ENCODE results near the gene RPS6KA3. TPM values are rescaled to one million over a fixed set of nuclear protein-coding genes. Genes with fewer than 3 reads are reported as not detected.

Gene RPS6KA3
- total RNA-seq, 1 donor from 2014 or later, result 40.5 TPM

GRCh38 chrX:20217906-20218305 lies 48.8 kb downstream of the RPS6KA3 start:
- H3K4me1 Mint-ChIP-seq, result peaks cover 16% of the 10 kb centered on the region

GRCh38 chrX:20217271-20217670 lies 49.4 kb downstream of the RPS6KA3 start:
- ATAC-seq (ENCODE audit: low read depth) (no peak), DNase-seq (no peak)
- intact Hi-C loops (cut with micrococcal nuclease), result no loop called here
- H3K4me1 Mint-ChIP-seq, result peaks cover 18% of the 10 kb centered on the region
- no peaks in the 10 kb centered on the region for H3K9me3 Mint-ChIP-seq
- POLR2A ChIA-PET, result no interaction called here
- TF ChIP-seq CTCF (IDR thresholded peaks at IDR 0.05), result no peak
- H3K27ac Mint-ChIP-seq, result no peak overlapping the region
- H3K36me3 Mint-ChIP-seq (ENCODE audit: low read depth), result peaks cover 13% of the 10 kb centered on the region
- no peaks in the 10 kb centered on the region for H3K27me3 Mint-ChIP-seq
- CTCF ChIA-PET, result no interaction called here
- H3K4me3 Mint-ChIP-seq, result no peak overlapping the region

More at GRCh38 chrX:20217906-20218305, 48.8 kb downstream of the RPS6KA3 start:
- ChIA-PET POLR2A (no interaction called here), CTCF (no interaction called here)
- H3K36me3 Mint-ChIP-seq (ENCODE audit: low read depth), result peaks cover 12% of the 10 kb centered on the region
- H3K9me3 Mint-ChIP-seq, result no peaks in the 10 kb centered on the region
- intact Hi-C loops (cut with micrococcal nuclease), result no loop called here
- ATAC-seq (ENCODE audit: low read depth), result no peak
- no peak for TF ChIP-seq CTCF (IDR thresholded peaks at IDR 0.05)
- H3K4me3 Mint-ChIP-seq, result no peak overlapping the region
- H3K27ac Mint-ChIP-seq, result no peak overlapping the region
- no peak for DNase-seq
- H3K27me3 Mint-ChIP-seq, result no peaks in the 10 kb centered on the region

GRCh38 chrX:20215565-20215964 lies 51.1 kb downstream of the RPS6KA3 start:
- Mint-ChIP-seq H3K9me3 (no peaks in the 10 kb centered on the region), H3K27me3 (no peaks in the 10 kb centered on the region), H3K27ac (no peak overlapping the region), H3K36me3 (ENCODE audit: low read depth) (peaks cover 12% of the 10 kb centered on the region), H3K4me1 (peaks cover 19% of the 10 kb centered on the region), H3K4me3 (no peak overlapping the region)
- DNase-seq, result no peak
- CTCF ChIA-PET, result no interaction called here
- ATAC-seq (ENCODE audit: low read depth), result no peak
- POLR2A ChIA-PET, result no interaction called here
- no peak for TF ChIP-seq CTCF (IDR thresholded peaks at IDR 0.05)
- intact Hi-C loops (cut with micrococcal nuclease), result no loop called here

GRCh38 chrX:20212486-20213089 lies 54.1 kb downstream of the RPS6KA3 start:
- Mint-ChIP-seq H3K27me3 (no peaks in the 10 kb centered on the region), H3K27ac (no peak overlapping the region), H3K4me3 (no peak overlapping the region), H3K9me3 (no peaks in the 10 kb centered on the region), H3K36me3 (ENCODE audit: low read depth) (peaks cover 32% of the 10 kb centered on the region), H3K4me1 (peaks cover 10% of the 10 kb centered on the region)
- no peak for ATAC-seq (ENCODE audit: low read depth)
- no peak for TF ChIP-seq CTCF (IDR thresholded peaks at IDR 0.05)
- POLR2A ChIA-PET, result no interaction called here
- intact Hi-C loops (cut with micrococcal nuclease), result no loop called here
- no peak for DNase-seq
- CTCF ChIA-PET, result no interaction called here

GRCh38 chrX:20211261-20211786 lies 55.4 kb downstream of the RPS6KA3 start:
- no peak for TF ChIP-seq CTCF (IDR thresholded peaks at IDR 0.05)
- DNase-seq (no peak), ATAC-seq (ENCODE audit: low read depth) (no peak)
- Mint-ChIP-seq H3K9me3 (no peaks in the 10 kb centered on the region), H3K4me1 (peaks cover 14% of the 10 kb centered on the region), H3K36me3 (ENCODE audit: low read depth) (peaks cover 39% of the 10 kb centered on the region), H3K27me3 (no peaks in the 10 kb centered on the region), H3K4me3 (no peak overlapping the region), H3K27ac (no peak overlapping the region)
- POLR2A ChIA-PET, result interaction anchor here (0.6 kb wide), 1 partner anchor 17 kb away, joined by 3 read pairs; no protein-coding TSS in a partner anchor
- CTCF ChIA-PET, result no interaction called here
- intact Hi-C loops (cut with micrococcal nuclease), result no loop called here

All from activated B cell treated with CpG ODN at 0.5 μM for 24 hours (primary cell).